ENCODE measurements around the gene DNAJA4.

The DNAJA4 gene

DNA sequence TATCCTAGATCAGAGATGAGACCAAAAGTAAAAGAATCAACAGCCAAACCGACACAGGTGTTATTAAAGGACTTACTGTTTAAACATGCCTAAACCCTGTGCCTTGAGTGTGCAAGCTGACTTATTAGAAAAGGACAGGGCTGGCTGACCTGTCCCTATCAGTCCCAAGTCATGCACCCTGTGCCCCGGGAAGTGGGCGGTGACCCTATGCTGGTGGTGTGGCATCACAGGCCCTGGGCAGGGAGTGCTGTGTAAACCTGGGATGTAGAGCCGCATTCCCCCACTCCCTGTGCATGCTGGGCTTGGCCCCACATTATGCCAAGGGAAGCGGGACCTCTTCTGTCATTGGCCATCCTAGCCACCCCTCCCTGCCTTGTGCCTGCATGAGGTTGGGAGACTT, 10.6 kb downstream of the DNAJA4 start:
- H3K9ac ChIP-seq = no peak overlapping the region
- no peak for TF ChIP-seq Cebpa-rat (IDR thresholded peaks at IDR 0.05)
- no peaks in the 10 kb centered on the region for H4K20me1 ChIP-seq
- H3K27ac ChIP-seq = no peak overlapping the region
- no peak overlapping the region for H3K4me3 ChIP-seq
- no peaks in the 10 kb centered on the region for H3K9me3 ChIP-seq
- no peaks in the 10 kb centered on the region for H3K27me3 ChIP-seq
- H3K4me2 ChIP-seq = no peak overlapping the region
- peaks cover 14% of the 10 kb centered on the region for H3K36me3 ChIP-seq
- peaks cover 12% of the 10 kb centered on the region for H3K4me1 ChIP-seq

DNA sequence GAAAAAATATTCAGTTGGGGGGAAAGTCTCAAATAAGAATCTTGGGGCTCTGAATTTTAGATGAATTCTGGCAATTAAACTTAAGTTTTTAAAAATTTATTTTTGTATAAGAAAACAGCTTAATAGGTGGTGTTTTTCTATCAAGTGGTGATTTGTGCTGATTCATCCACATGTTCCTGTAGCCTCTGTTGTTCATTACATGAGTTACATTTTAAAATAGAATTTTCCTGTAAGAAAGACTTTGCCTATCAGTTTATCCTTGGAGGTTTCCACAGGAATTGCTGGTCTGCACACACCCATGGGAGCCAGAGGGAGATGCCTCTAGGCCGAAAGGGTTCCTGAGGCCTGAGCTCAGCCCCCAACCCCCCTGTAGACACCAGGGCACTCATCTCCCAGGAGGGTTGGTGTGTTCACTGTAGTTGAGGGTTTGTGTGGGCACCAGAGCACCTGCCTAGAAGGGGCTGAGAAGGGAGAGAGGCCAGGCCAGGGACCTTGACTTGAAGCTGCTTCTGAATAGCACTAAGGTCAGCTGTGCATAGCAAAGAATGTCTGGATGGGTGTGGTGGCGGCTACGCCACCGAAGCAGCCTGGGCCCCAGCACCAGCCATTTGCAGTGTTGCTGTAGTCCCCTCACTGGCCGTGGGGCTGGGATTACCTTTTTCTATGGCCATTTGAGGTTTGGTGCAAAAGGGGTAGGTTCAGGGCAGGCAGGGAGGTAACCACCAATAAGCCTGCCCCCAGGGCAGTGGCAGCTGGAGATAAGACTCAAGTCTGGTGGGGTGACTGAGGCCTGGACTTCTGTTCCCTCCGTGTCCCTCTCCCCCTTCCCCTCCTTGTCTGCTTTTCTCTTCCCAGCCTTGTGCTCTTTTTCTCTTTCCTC, 11.9 kb downstream of the DNAJA4 start:
- no peaks in the 10 kb centered on the region for H4K20me1 ChIP-seq
- no peak overlapping the region for H3K27ac ChIP-seq
- no peak overlapping the region for H3K4me2 ChIP-seq
- H3K27me3 ChIP-seq = no peaks in the 10 kb centered on the region
- H3K9me3 ChIP-seq = no peaks in the 10 kb centered on the region
- H3K4me1 ChIP-seq = peaks cover 12% of the 10 kb centered on the region
- no peak overlapping the region for H3K9ac ChIP-seq
- H3K4me3 ChIP-seq = no peak overlapping the region
- TF ChIP-seq Cebpa-rat (IDR thresholded peaks at IDR 0.05) = no peak
- peaks cover 27% of the 10 kb centered on the region for H3K36me3 ChIP-seq

DNA sequence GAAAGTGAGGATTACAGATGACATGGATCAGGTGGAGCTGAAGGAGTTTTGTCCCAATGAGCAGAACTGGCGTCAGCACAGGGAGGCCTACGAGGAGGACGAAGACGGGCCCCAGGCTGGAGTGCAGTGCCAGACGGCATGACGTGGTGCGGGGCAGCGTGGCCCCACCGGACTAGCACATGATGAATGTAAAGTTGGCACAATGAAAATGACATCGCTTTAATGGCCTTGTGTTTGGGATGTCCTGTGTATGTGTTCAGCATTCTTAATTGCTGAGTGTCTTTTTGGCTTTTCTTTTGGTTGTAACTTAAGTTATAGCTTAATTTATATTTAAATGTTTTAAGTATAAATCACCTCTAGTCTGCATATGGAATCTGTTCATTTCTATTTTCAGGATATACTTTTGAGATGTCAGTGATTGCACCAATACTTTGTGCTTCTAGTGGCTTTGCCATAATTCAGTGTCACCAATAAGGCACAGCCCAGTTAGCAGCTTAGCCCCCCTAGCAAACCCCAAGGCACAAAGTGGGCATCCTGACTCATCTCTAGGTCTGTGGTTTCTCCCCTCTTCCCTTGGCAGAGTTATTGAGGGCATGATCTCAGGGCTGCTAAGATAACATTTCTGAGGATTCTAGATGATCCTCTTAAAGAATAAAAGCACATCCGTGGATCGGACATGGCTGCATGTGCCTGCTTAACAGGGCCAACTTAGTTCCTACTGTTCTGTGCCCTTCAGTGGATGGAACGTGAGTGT, 16.1 kb downstream of the DNAJA4 start:
- Histone ChIP-seq H3K4me2 (no peak overlapping the region), H3K27ac (no peak overlapping the region), H3K9ac (no peak overlapping the region), H4K20me1 (no peaks in the 10 kb centered on the region), H3K4me1 (peaks cover 16% of the 10 kb centered on the region), H3K9me3 (no peaks in the 10 kb centered on the region), H3K36me3 (peaks cover 67% of the 10 kb centered on the region), H3K4me3 (no peak overlapping the region), H3K27me3 (no peaks in the 10 kb centered on the region)
- TF ChIP-seq Cebpa-rat (IDR thresholded peaks at IDR 0.05) = no peak

DNA sequence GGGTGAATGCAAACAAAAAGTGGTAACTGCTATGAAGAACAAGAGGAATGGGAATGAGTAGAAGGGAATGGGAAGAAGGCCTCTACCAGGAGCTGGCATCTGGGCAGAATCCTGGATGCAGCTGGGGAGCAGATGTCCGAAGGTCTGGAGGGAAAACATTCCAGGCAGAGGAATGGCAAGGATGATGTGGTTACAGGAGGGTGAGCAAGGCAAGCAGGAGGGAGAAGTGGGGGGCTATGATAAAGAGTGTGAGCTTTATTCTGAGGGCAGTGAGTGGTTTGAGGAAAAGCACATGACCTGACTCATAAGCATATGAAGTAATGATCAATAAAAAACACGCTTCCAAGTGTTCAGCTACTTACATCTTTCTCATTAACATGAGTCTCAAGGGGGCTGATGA, 18.0 kb downstream of the DNAJA4 start:
- no peak overlapping the region for H3K27ac ChIP-seq
- peaks cover 83% of the 10 kb centered on the region for H3K36me3 ChIP-seq
- no peak overlapping the region for H3K4me2 ChIP-seq
- no peaks in the 10 kb centered on the region for H4K20me1 ChIP-seq
- H3K9ac ChIP-seq = no peak overlapping the region
- H3K9me3 ChIP-seq = no peaks in the 10 kb centered on the region
- no peak overlapping the region for H3K4me3 ChIP-seq
- no peaks in the 10 kb centered on the region for H3K27me3 ChIP-seq
- TF ChIP-seq Cebpa-rat (IDR thresholded peaks at IDR 0.05) = no peak
- H3K4me1 ChIP-seq = peaks cover 10% of the 10 kb centered on the region

DNA sequence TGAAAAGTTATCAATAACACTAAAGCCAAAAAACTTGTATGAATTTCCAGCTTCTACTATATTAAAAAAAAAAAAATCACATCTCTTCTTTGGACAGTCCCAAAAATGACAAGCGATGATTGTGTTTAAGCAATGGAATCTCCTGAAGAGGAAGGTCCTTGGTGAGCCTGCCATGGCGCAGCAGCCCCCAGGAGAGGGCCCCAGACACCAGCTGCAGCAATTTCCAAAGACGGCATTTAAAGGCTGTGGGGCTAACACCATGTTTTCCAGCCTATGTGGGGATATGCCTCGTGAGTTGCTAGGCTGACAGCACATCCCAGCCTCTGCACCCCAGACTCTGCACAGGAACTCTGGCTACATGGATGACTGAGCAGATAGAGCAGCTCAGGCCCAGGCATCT, 20.4 kb downstream of the DNAJA4 start:
- Histone ChIP-seq H3K4me2 (peak overlapping the region; percentile 11; the same call in 1 of the 2 replicates), H3K9ac (no peak overlapping the region), H4K20me1 (no peaks in the 10 kb centered on the region), H3K4me1 (peaks cover 10% of the 10 kb centered on the region), H3K4me3 (no peak overlapping the region), H3K27ac (no peak overlapping the region), H3K27me3 (no peaks in the 10 kb centered on the region), H3K36me3 (peaks cover 96% of the 10 kb centered on the region), H3K9me3 (no peaks in the 10 kb centered on the region)
- no peak for TF ChIP-seq Cebpa-rat (IDR thresholded peaks at IDR 0.05)

DNA sequence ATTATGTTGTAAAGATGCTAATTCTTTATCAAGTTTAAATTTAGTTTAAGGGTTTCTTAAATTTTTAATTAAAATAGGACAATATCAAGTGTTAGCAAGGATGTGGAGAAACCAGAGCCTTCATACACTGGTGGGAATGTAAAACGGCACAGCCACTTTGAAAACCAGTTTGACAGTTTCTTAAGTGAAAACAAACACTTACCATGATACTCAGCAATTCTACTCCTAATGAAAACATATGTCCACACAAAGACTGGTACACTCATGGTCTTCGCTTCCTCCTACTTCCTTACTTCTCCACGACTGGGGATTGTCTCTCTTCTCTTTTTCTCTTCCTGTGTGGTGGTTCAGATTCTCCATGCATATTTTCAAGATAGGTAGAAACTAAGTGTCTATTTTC, 25.9 kb downstream of the DNAJA4 start:
- H3K9ac ChIP-seq = no peak overlapping the region
- peaks cover 4% of the 10 kb centered on the region for H3K4me1 ChIP-seq
- H3K4me3 ChIP-seq = no peak overlapping the region
- no peak overlapping the region for H3K4me2 ChIP-seq
- TF ChIP-seq Cebpa-rat (IDR thresholded peaks at IDR 0.05) = no peak
- peaks cover 96% of the 10 kb centered on the region for H3K36me3 ChIP-seq
- no peaks in the 10 kb centered on the region for H4K20me1 ChIP-seq
- H3K9me3 ChIP-seq = no peaks in the 10 kb centered on the region
- H3K27me3 ChIP-seq = no peaks in the 10 kb centered on the region
- no peak overlapping the region for H3K27ac ChIP-seq

DNA sequence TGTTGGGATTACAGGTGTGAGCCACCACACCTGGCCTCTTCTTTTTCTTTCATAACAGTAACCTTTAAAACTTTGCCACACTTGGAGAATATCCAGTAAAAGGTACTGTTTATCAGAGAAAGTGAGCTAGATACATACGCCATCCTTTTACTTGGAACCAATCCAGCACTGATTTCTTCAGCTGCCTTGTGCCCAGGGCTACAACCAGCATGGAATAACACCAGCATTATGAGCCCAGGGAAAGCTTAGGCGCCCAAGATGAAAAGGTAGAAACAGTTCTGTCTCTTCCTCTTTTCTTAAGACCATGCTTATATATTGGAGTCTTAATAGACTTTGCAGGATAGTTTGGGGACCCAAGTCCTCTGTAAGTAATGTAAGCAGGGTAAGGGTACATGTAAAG, 26.7 kb downstream of the DNAJA4 start:
- H3K36me3 ChIP-seq = peaks cover 95% of the 10 kb centered on the region
- H3K27me3 ChIP-seq = no peaks in the 10 kb centered on the region
- no peak for TF ChIP-seq Cebpa-rat (IDR thresholded peaks at IDR 0.05)
- H3K27ac ChIP-seq = no peak overlapping the region
- H3K9me3 ChIP-seq = no peaks in the 10 kb centered on the region
- no peak overlapping the region for H3K4me3 ChIP-seq
- no peak overlapping the region for H3K4me2 ChIP-seq
- 0 out of 2 replicates have a peak, but pooled peaks cover 4% of the 10 kb centered on the region for H4K20me1 ChIP-seq
- H3K9ac ChIP-seq = no peak overlapping the region
- no peaks in the 10 kb centered on the region for H3K4me1 ChIP-seq

DNA sequence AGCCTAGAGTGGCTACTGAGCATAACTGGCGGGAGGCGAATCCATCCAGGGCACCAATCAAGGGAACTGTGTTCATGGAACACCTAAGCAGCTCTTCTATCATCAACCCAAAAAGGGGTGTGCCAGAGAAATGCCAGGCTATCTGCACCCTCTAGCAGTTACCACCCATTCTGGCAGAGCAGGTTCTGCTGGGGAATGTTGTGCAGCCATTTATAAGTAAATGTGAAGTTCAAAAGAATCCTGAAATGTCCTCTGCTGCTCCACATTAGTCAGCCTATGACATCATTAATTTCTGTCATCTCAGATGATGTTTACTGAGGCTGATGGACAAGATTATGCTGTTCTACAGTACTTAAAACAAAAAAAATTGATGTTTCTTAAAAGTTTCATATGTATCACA, 27.3 kb downstream of the DNAJA4 start:
- H3K36me3 ChIP-seq = peaks cover 88% of the 10 kb centered on the region
- no peaks in the 10 kb centered on the region for H3K27me3 ChIP-seq
- TF ChIP-seq Cebpa-rat (IDR thresholded peaks at IDR 0.05) = no peak
- no peaks in the 10 kb centered on the region for H3K4me1 ChIP-seq
- H3K9me3 ChIP-seq = no peaks in the 10 kb centered on the region
- no peak overlapping the region for H3K4me2 ChIP-seq
- H3K27ac ChIP-seq = no peak overlapping the region
- 0 out of 2 replicates have a peak, but pooled peaks cover 4% of the 10 kb centered on the region for H4K20me1 ChIP-seq
- H3K4me3 ChIP-seq = no peak overlapping the region
- H3K9ac ChIP-seq = no peak overlapping the region

DNA sequence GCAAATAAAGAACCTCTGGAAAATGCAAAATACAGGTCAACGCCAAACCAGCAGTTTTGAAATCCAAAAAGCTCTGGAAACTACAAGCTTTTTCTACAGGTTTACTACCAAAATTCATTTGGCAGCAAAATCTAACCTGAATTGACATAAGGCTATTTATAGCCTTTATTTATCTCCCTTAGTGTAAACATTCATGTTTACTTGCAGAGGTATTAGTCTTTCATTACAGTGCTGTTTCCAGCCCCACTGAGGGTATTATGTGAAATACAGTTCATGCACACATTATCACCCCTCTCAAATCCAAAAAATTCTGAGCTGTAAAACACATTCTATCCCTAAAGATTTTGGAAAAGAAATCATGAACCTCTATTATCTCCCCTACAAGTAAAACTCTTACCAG, 27.9 kb downstream of the DNAJA4 start:
- Histone ChIP-seq H3K27me3 (no peaks in the 10 kb centered on the region), H3K27ac (no peak overlapping the region), H4K20me1 (0 out of 2 replicates have a peak, but pooled peaks cover 4% of the 10 kb centered on the region), H3K36me3 (peaks cover 84% of the 10 kb centered on the region), H3K4me3 (no peak overlapping the region), H3K4me1 (no peaks in the 10 kb centered on the region), H3K9me3 (no peaks in the 10 kb centered on the region), H3K4me2 (no peak overlapping the region), H3K9ac (no peak overlapping the region)
- TF ChIP-seq Cebpa-rat (IDR thresholded peaks at IDR 0.05) = no peak

Measured in BLaER1 (cell line).